H1 (cell line): ENCODE data around the gene TUBB2B. TPM values are rescaled to one million over a fixed set of nuclear protein-coding genes. Genes with fewer than 3 reads are reported as not detected.

ENCODE experiments used
- CTCF ChIA-PET: fragments of 300-600 bp; sonication (Branson Sonifier 250); formaldehyde crosslinking; loops from one replicate; lab custom pipeline; 2021; ENCODE audit not compliant: partially characterized antibody; lab: Charles Lee
- POLR2A ChIA-PET: fragments of 300-600 bp; sonication (Branson Sonifier 250); formaldehyde crosslinking; loops from one replicate; lab custom pipeline; 2021; ENCODE audit warnings: inconsistent platforms; ENCODE audit not compliant: partially characterized antibody; lab: Charles Lee
- DNase-seq, 2 experiments: peaks; one replicate each; pipeline versions ENCODE4 v3.0.0 to v3.0.0-alpha.2; 2010 to 2022; ENCODE audit warnings: low spot score in 2 of 2, low read depth in 1 of 2, mixed read lengths in 1 of 2
- FAIRE-seq: peaks from 2 replicates; lab custom pipeline; 2011; peaks lifted over from hg19 to GRCh38; lab: Jason Lieb, UNC
- H2AFZ ChIP-seq: 2 replicates; pipeline ENCODE4 v1.8.1; 2012; ENCODE audit warnings: low read length, inconsistent platforms
- H2AK5ac ChIP-seq: 2 replicates; pipeline ENCODE4 v1.6.1; 2013; ENCODE audit warnings: low read depth, low read length
- H2BK120ac ChIP-seq: replicated peaks from 2 replicates; pipeline ENCODE3; 2013; ENCODE audit warnings: low read depth, low read length, inconsistent platforms
- H2BK12ac ChIP-seq: 2 replicates; pipeline ENCODE4 v1.6.1; 2013; ENCODE audit warnings: low read depth, low read length
- H2BK15ac ChIP-seq: 2 replicates; pipeline ENCODE4 v1.6.1; 2013; ENCODE audit warnings: low read length
- H2BK20ac ChIP-seq: 2 replicates; pipeline ENCODE4 v1.6.1; 2013; ENCODE audit warnings: low read length
- H2BK5ac ChIP-seq: 2 replicates; pipeline ENCODE4 v1.6.1; 2013; ENCODE audit warnings: low read depth, low read length
- H3K14ac ChIP-seq: 2 replicates; pipeline ENCODE4 v1.6.1; 2013; ENCODE audit warnings: inconsistent platforms; ENCODE audit not compliant: insufficient read length
- H3K18ac ChIP-seq: 2 replicates; pipeline ENCODE4 v1.6.1; 2013; ENCODE audit warnings: low read length; ENCODE audit errors: extremely low read depth
- H3K23ac ChIP-seq: 2 replicates; pipeline ENCODE4 v1.6.1; 2013; ENCODE audit warnings: inconsistent platforms; ENCODE audit not compliant: insufficient read length
- H3K23me2 ChIP-seq: 2 replicates; pipeline ENCODE4 v1.6.1; 2013; ENCODE audit warnings: low read depth, low read length
- H3K27ac ChIP-seq: 2 replicates; pipeline ENCODE4 v1.6.1; 2011; ENCODE audit warnings: low read depth, low read length, inconsistent platforms
- H3K27me3 ChIP-seq, 4 experiments: replicated peaks in 1 of 4; 1 replicate in 1 of 4; 2 replicates in 3 of 4; pipeline versions ENCODE4 v1.6.1 to v1.8.1; 2011 to 2013; ENCODE audit warnings: low read length in 3 of 4, mild to moderate bottlenecking in 3 of 4, inconsistent platforms in 2 of 4, mixed read lengths in 2 of 4, moderate library complexity in 1 of 4; ENCODE audit not compliant: control insufficient read depth in 3 of 4, insufficient read depth in 3 of 4; ENCODE audit errors: extremely low read depth in 1 of 4
- H3K36me3 ChIP-seq, 4 experiments: 2 replicates each; pipeline versions ENCODE4 v1.6.1 to v1.8.1; 2011 to 2013; ENCODE audit warnings: mild to moderate bottlenecking in 4 of 4, low read length in 3 of 4, moderate library complexity in 2 of 4, control low read depth in 1 of 4, inconsistent platforms in 1 of 4; ENCODE audit not compliant: insufficient read depth in 4 of 4, control insufficient read depth in 2 of 4
- H3K4ac ChIP-seq: replicated peaks from 2 replicates; pipeline ENCODE3; 2013; ENCODE audit warnings: low read length, low read depth, mixed read lengths, inconsistent platforms; ENCODE audit not compliant: insufficient read length
- H3K4me1 ChIP-seq, 4 experiments: replicated peaks in 1 of 4; 1 replicate in 1 of 4; 2 replicates in 3 of 4; pipeline versions ENCODE4 v1.6.1 to v1.8.1; 2011 to 2013; ENCODE audit warnings: low read length in 3 of 4, inconsistent platforms in 2 of 4, mixed read lengths in 1 of 4; ENCODE audit not compliant: insufficient read depth in 4 of 4, control insufficient read depth in 3 of 4
- H3K4me2 ChIP-seq, 2 experiments: 2 replicates each; pipeline versions ENCODE4 v1.6.1 to v1.8.1; 2011 to 2013; ENCODE audit warnings: low read depth in 2 of 2, low read length in 2 of 2, control low read depth in 1 of 2, inconsistent platforms in 1 of 2, mild to moderate bottlenecking in 1 of 2; ENCODE audit not compliant: insufficient read depth in 1 of 2
- H3K4me3 ChIP-seq, 4 experiments: fragments of 200-600, 300-600 bp in 1 of 4; sonication (generic), shearing (Covaris generic), sonication (Bioruptor Twin) in 1 of 4; 2 replicates each; pipeline versions ENCODE4 v1.5.1 to v1.8.1; 2011 to 2016; ENCODE audit warnings: low read length in 4 of 4, low read depth in 3 of 4, control low read depth in 2 of 4, inconsistent platforms in 2 of 4, mild to moderate bottlenecking in 2 of 4, mixed read lengths in 1 of 4, moderate library complexity in 1 of 4; ENCODE audit not compliant: insufficient read depth in 2 of 4; ENCODE audit errors: extremely low read depth in 1 of 4
- H3K56ac ChIP-seq: replicated peaks from 2 replicates; pipeline ENCODE3; 2013; ENCODE audit warnings: low read depth, mild to moderate bottlenecking, mixed read lengths, low read length, inconsistent platforms; ENCODE audit not compliant: insufficient read length
- H3K79me1 ChIP-seq: 2 replicates; pipeline ENCODE4 v1.6.1; 2013; ENCODE audit warnings: low read depth, low read length, control low read depth
- H3K79me2 ChIP-seq, 2 experiments: 2 replicates each; pipeline versions ENCODE4 v1.6.1 to v1.8.1; 2012 to 2013; ENCODE audit warnings: low read length in 2 of 2, mild to moderate bottlenecking in 2 of 2, inconsistent platforms in 1 of 2; ENCODE audit not compliant: insufficient read depth in 2 of 2, control insufficient read depth in 1 of 2
- H3K9ac ChIP-seq, 4 experiments: replicated peaks in 1 of 4; 1 replicate in 1 of 4; 2 replicates in 3 of 4; pipeline versions ENCODE4 v1.6.1 to v1.8.1; 2011 to 2013; ENCODE audit warnings: low read depth in 3 of 4, low read length in 3 of 4, control low read depth in 2 of 4, mild to moderate bottlenecking in 2 of 4, moderate library complexity in 2 of 4, inconsistent platforms in 1 of 4; ENCODE audit errors: extremely low read depth in 1 of 4
- H3K9me3 ChIP-seq, 2 experiments: 2 replicates each; pipeline versions ENCODE4 v1.6.1 to v1.8.1; 2012 to 2013; ENCODE audit warnings: mild to moderate bottlenecking in 2 of 2, moderate library complexity in 2 of 2, control low read depth in 1 of 2, inconsistent platforms in 1 of 2, low read depth in 1 of 2, low read length in 1 of 2, mixed read lengths in 1 of 2; ENCODE audit not compliant: insufficient read depth in 2 of 2
- H4K20me1 ChIP-seq, 2 experiments: replicated peaks in 1 of 2; 2 replicates each; pipeline versions ENCODE3 to v1.8.1; 2011 to 2013; ENCODE audit warnings: inconsistent platforms in 2 of 2, low read length in 2 of 2, mild to moderate bottlenecking in 1 of 2; ENCODE audit not compliant: insufficient read depth in 2 of 2, control insufficient read depth in 1 of 2
- H4K5ac ChIP-seq: 2 replicates; pipeline ENCODE4 v1.6.1; 2013; ENCODE audit warnings: low read length, low read depth, mixed read lengths, inconsistent platforms; ENCODE audit not compliant: insufficient read length
- H4K8ac ChIP-seq: 2 replicates; pipeline ENCODE4 v1.8.0; 2013; ENCODE audit warnings: mild to moderate bottlenecking, moderate library complexity, low read length, inconsistent platforms; ENCODE audit not compliant: insufficient read depth; ENCODE audit errors: extremely low read depth
- H4K91ac ChIP-seq: replicated peaks from 2 replicates; pipeline ENCODE3; 2013; ENCODE audit warnings: low read length, mixed read lengths, inconsistent platforms; ENCODE audit not compliant: insufficient read length
- HDAC2 ChIP-seq, 2 experiments: fragments of 300-600 bp in 1 of 2; sonication (generic) in 1 of 2; IDR thresholded peaks; 2 replicates each; pipeline ENCODE4 v1.6.1; 2011 to 2012; ENCODE audit warnings: low read depth in 2 of 2, low read length in 2 of 2, mild to moderate bottlenecking in 2 of 2, moderate library complexity in 2 of 2, borderline replicate concordance in 1 of 2, inconsistent platforms in 1 of 2
- KDM5A ChIP-seq: fragments of 200-600 bp; IDR thresholded peaks from 2 replicates; pipeline ENCODE4 v1.7.1; 2012; ENCODE audit warnings: mild to moderate bottlenecking, low read length, inconsistent platforms, mixed read lengths
- POLR2AphosphoS5 ChIP-seq: IDR thresholded peaks from 2 replicates; pipeline ENCODE4 v1.6.1; 2011; ENCODE audit warnings: low read depth, low read length
- SAP30 ChIP-seq: fragments of 300-600 bp; sonication (generic); IDR thresholded peaks from 2 replicates; pipeline ENCODE4 v1.7.1; 2012; ENCODE audit warnings: low read length, moderate library complexity, mild to moderate bottlenecking, inconsistent platforms; ENCODE audit not compliant: insufficient read depth, insufficient replicate concordance
- SIN3A ChIP-seq, 2 experiments: IDR thresholded peaks in 1 of 2; conservative IDR thresholded peaks in 1 of 2; 2 replicates each; pipeline ENCODE4 v1.6.1; 2011 to 2012; ENCODE audit warnings: low read length in 2 of 2, improper control_type of control experiment in 1 of 2, low read depth in 1 of 2, mild to moderate bottlenecking in 1 of 2
- SP4 ChIP-seq: IDR thresholded peaks from 2 replicates; pipeline ENCODE4 v1.6.1; 2012; ENCODE audit warnings: low read length, inconsistent platforms
- TAF7 ChIP-seq: optimal IDR thresholded peaks from 2 replicates; pipeline ENCODE3; 2011; ENCODE audit warnings: low read depth, mild to moderate bottlenecking, inconsistent platforms, low read length, moderate library complexity, borderline replicate concordance
- WGBS, 2 experiments: shearing (Covaris generic) in 1 of 2; methylation state at CpG; one replicate each; pipeline versions ENCODE4 v1.1.6 to v1.1.7; 2013 to 2015; ENCODE audit warnings: low lambda C conversion rate in 2 of 2, mixed read lengths in 2 of 2, inconsistent platforms in 1 of 2, low coverage in 1 of 2, missing lambda C conversion rate in 1 of 2; ENCODE audit not compliant: insufficient replicate concordance in 2 of 2, insufficient coverage in 1 of 2, insufficient read length in 1 of 2; ENCODE audit errors: extremely low coverage in 1 of 2, missing lambda C conversion rate in 1 of 2; 5-methylcytosine and 5-hydroxymethylcytosine counted together
- polyA plus RNA-seq, 7 experiments: library from polyadenylated mRNA; depleted of rRNA in 3 of 7; stranded (reverse) in 5 of 7; unstranded in 2 of 7; fragments of >200 nt in 5 of 7; fragments of 200-250 nt in 2 of 7; gene quantifications; 1 replicate in 5 of 7; 2 replicates in 1 of 7; 4 replicates in 1 of 7; pipeline versions ENCODE4 v1.2.1 to v1.2.3, GENCODE V29; 2011 to 2013; ENCODE audit warnings: missing spikeins in 2 of 7, mixed read lengths in 2 of 7
- total RNA-seq: library from RNA; stranded (reverse); fragmentation: NEBNext Ultra II Directional; extraction: Animal tissue kit (Norgen Biotek cat#: 25700); gene quantifications from 2 replicates; pipeline ENCODE4 v1.2.1, GENCODE V29; 2021

The TUBB2B gene
- total and polyA plus RNA-seq, 2 of the 8 experiments (the other 6 are each of a cell fraction or from before 2014, with no cell fraction given): 612 to 722 TPM

- Histone ChIP-seq H2BK120ac (no peak overlapping the region), H2BK20ac (peak overlapping the region; percentile 84), H3K23me2 (no peaks in the 10 kb centered on the region), H3K27me3 (no peaks in the 10 kb centered on the region), H3K4ac (no peak overlapping the region), H3K4me1 (peaks cover 15 to 24% (median 20%) of the 10 kb centered on the region in 4 experiments), H3K27ac (peak overlapping the region; percentile 68), H2BK15ac (peak overlapping the region; percentile 19; the same call in 1 of the 2 replicates), H3K9me3 (0 out of 4 replicates have a peak, but pooled peaks cover 0 to 4% of the 10 kb centered on the region in 2 experiments), H3K36me3 (no peaks in the 10 kb centered on the region), H2AK5ac (peak overlapping the region; percentile 71; the same call in 1 of the 2 replicates), H3K18ac (peak overlapping the region; percentile 93), H3K4me3 (peak overlapping the region in 1 of 4 experiments; percentile 28; a peak in 1 of 8 replicates), H4K5ac (no peak overlapping the region), H3K79me2 (no peaks in the 10 kb centered on the region), H4K91ac (peak overlapping the region; percentile 28), H3K23ac (no peak overlapping the region), H2AFZ (peak overlapping the region; percentile 86; the same call in 1 of the 2 replicates), H3K56ac (no peak overlapping the region), H3K14ac (no peak overlapping the region), H3K9ac (peak overlapping the region in 2 of 4 experiments; percentile 7 to 12; a peak in 3 of 7 replicates), H4K20me1 (no peaks in the 10 kb centered on the region), H2BK5ac (peak overlapping the region; percentile 85; the same call in 1 of the 2 replicates), H4K8ac (no peak overlapping the region), H3K4me2 (peak overlapping the region; percentile 43 to 67), H3K79me1 (no peaks in the 10 kb centered on the region; the same call in 1 of the 2 replicates), H2BK12ac (peak overlapping the region; percentile 56; the same call in 1 of the 2 replicates)
- CTCF ChIA-PET: interaction anchor here (0.7 to 4.5 kb wide), 21 partner anchors 8 to 171 kb away, joined by 3 to 25 read pairs (median 3); partner anchors contain the start of gene TUBB2A
- POLR2A ChIA-PET: interaction anchor here (0.9 to 4.0 kb wide), 14 partner anchors 8 to 87 kb away, joined by 3 to 32 read pairs (median 4); partner anchors contain the start of genes TUBB2A and TUBB2B
- DNase-seq: peak in 1 of 2 experiments; percentile 62
- FAIRE-seq: no peak
- WGBS, 2 experiments: 40% methylated on average over 19 of the region's 19 CpGs; no CpG with 5 or more reads in 1 of the 2 experiments
- TF ChIP-seq SAP30: no peak
- no peak for TF ChIP-seq POLR2AphosphoS5
- TF ChIP-seq TAF7: no peak
- TF ChIP-seq KDM5A: no peak
- no peak; a peak in 1 of 4 replicates for TF ChIP-seq SIN3A (conservative IDR thresholded peaks at IDR 0.05 in 1 of 2, IDR thresholded peaks at IDR 0.05 in 1 of 2; ENCODE audit: low read depth in 1 of 2, low read length in 2 of 2)
- no peak for TF ChIP-seq SP4
- no peak for TF ChIP-seq HDAC2 (IDR thresholded peaks at IDR 0.05; ENCODE audit: borderline replicate concordance in 1 of 2, low read depth in 2 of 2, low read length in 2 of 2)
These were observed 32.7 kb downstream of the TUBB2B start for GRCh38 chr6:3194535-3195419.
